Measurements from ENCODE around the gene CDC37. TPM values are rescaled to one million over a fixed set of nuclear protein-coding genes. Genes with fewer than 3 reads are reported as not detected.

Gene CDC37
- total RNA-seq, 1 experiment from 2014 or later, result 311 TPM

- no peak for DNase-seq (ENCODE audit: low read depth)
Observed at GRCh38 chr19:10353793-10354391, 49.5 kb downstream of the CDC37 start.

GRCh38 chr19:10352764-10353671 lies 50.3 kb downstream of the CDC37 start:
- DNase-seq (ENCODE audit: low read depth), result no peak

GRCh38 chr19:10346509-10346908 lies 56.8 kb downstream of the CDC37 start:
- no peak for DNase-seq (ENCODE audit: low read depth)

GRCh38 chr19:10344780-10345179 lies 58.6 kb downstream of the CDC37 start:
- no peak for DNase-seq (ENCODE audit: low read depth)

GRCh38 chr19:10343495-10343894 lies 59.8 kb downstream of the CDC37 start:
- DNase-seq (ENCODE audit: low read depth), result no peak

Other genes with a start within 250 kb of the CDC37 start
- 125 and 192 TPM in 2 replicates for gene DNMT1, start 208.6 kb downstream of the CDC37 start, total RNA-seq (2014; rRNA removed)
- gene S1PR2, start 172.2 kb downstream of the CDC37 start, total RNA-seq (2014; rRNA removed), result 1.4 and 1.8 TPM in 2 replicates
- gene MRPL4, start 151.3 kb downstream of the CDC37 start, total RNA-seq (2014; rRNA removed), result 98.5 and 101 TPM in 2 replicates
- 1.7 and 2.2 TPM in 2 replicates for gene ICAM1, start 132.4 kb downstream of the CDC37 start, total RNA-seq (2014; rRNA removed)
- not detected in 2 replicates for gene ICAM4, start 116.6 kb downstream of the CDC37 start, total RNA-seq (2014; rRNA removed)
- 4.0 and 8.0 TPM in 2 replicates for gene ICAM5, start 113.6 kb downstream of the CDC37 start, total RNA-seq (2014; rRNA removed)
- gene ZGLP1, start 93.7 kb downstream of the CDC37 start, total RNA-seq (2014; rRNA removed), result 1.9 and 3.4 TPM in 2 replicates
- 61.0 and 64.5 TPM in 2 replicates for gene FDX2, start 87.5 kb downstream of the CDC37 start, total RNA-seq (2014; rRNA removed)
- 26.8 and 37.4 TPM in 2 replicates for gene RAVER1, start 70.0 kb downstream of the CDC37 start, total RNA-seq (2014; rRNA removed)
- 6.7 and 9.0 TPM in 2 replicates for gene ICAM3, start 63.9 kb downstream of the CDC37 start, total RNA-seq (2014; rRNA removed)
- 78.5 and 97.8 TPM in 2 replicates for gene TYK2, start 23.0 kb downstream of the CDC37 start, total RNA-seq (2014; rRNA removed)
- gene PDE4A, start 17.0 kb upstream of the CDC37 start, total RNA-seq (2014; rRNA removed), result 1.9 and 2.0 TPM in 2 replicates
- gene KEAP1, start 99.8 kb upstream of the CDC37 start, total RNA-seq (2014; rRNA removed), result 84.3 and 84.6 TPM in 2 replicates
- gene S1PR5, start 113.9 kb upstream of the CDC37 start, total RNA-seq (2014; rRNA removed), result not detected in 2 replicates
- gene ATG4D, start 140.4 kb upstream of the CDC37 start, total RNA-seq (2014; rRNA removed), result 35.0 and 38.0 TPM in 2 replicates
- gene KRI1, start 162.5 kb upstream of the CDC37 start, total RNA-seq (2014; rRNA removed), result 21.7 and 22.0 TPM in 2 replicates
- 19.1 and 19.4 TPM in 2 replicates for gene CDKN2D, start 165.4 kb upstream of the CDC37 start, total RNA-seq (2014; rRNA removed)
- not detected in 2 replicates for gene AP1M2, start 183.8 kb upstream of the CDC37 start, total RNA-seq (2014; rRNA removed)
- 104 and 112 TPM in 2 replicates for gene SLC44A2, start 222.0 kb upstream of the CDC37 start, total RNA-seq (2014; rRNA removed)